Retinal pigment epithelial cell (primary cell): Measurements from ENCODE around the gene SYT1.

Experiments used
- DNase-seq: peaks from one replicate; pipeline ENCODE4 v3.0.0-alpha.2; 2010; ENCODE audit warnings: low read depth
- H3K4me3 ChIP-seq: 2 replicates; pipeline ENCODE4 v1.5.1; 2011; ENCODE audit warnings: mild to moderate bottlenecking, low read length, control low read depth, moderate library complexity
- TF ChIP-seq, protein P1 (sequence below): conservative IDR thresholded peaks from 2 replicates; pipeline ENCODE4 v1.5.1; 2011; ENCODE audit warnings: low read depth, low read length, control low read depth, inconsistent platforms

The SYT1 gene

DNA sequence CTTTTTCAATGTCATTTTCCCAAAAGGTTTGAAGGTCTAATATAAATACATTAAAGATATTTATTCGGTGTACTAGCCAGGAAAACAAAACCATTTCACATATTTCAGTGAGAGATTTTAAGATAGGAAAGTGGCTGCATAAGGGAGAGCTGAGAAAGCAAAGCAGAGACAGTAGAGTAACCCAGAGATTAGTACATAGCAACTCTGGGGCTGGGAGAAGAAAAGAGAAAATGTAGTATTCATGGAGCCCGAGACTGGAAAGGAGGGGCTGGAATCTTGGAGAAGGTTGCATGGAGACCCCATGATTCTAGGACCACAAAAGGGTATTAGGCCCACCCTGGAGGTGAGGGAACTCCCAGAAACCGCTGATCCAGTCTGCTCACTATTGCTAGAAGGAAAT, 589.2 kb downstream of the SYT1 start:
- no peak for DNase-seq
- peak overlapping the region; percentile 28 for H3K4me3 ChIP-seq
- TF ChIP-seq, protein P1, sequence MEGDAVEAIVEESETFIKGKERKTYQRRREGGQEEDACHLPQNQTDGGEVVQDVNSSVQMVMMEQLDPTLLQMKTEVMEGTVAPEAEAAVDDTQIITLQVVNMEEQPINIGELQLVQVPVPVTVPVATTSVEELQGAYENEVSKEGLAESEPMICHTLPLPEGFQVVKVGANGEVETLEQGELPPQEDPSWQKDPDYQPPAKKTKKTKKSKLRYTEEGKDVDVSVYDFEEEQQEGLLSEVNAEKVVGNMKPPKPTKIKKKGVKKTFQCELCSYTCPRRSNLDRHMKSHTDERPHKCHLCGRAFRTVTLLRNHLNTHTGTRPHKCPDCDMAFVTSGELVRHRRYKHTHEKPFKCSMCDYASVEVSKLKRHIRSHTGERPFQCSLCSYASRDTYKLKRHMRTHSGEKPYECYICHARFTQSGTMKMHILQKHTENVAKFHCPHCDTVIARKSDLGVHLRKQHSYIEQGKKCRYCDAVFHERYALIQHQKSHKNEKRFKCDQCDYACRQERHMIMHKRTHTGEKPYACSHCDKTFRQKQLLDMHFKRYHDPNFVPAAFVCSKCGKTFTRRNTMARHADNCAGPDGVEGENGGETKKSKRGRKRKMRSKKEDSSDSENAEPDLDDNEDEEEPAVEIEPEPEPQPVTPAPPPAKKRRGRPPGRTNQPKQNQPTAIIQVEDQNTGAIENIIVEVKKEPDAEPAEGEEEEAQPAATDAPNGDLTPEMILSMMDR: no peak

DNA sequence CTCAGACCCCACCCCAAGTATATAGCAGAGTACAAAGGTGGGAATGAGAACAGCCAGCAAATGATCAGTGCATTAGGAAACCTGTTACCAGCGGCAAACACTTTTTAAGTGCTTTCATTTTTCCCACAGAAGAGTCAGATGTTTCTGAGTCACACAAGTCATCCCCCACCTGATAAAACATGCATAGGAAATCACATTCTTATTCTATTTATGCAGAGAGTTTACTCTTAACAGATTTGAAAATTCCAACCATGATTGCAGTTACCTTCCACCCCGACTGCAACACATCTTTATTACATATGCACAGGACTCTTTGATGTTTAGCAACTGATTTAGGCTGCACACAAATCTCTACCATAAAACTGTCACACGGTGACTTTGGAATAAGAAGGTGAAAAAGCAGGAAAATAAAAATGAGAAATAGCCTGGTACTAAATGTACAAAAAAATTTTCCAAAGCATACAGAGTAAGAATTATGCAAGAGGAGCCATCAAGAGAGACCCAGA, 589.8 kb downstream of the SYT1 start:
- DNase-seq: peak; percentile 76
- TF ChIP-seq, protein P1: no peak
- H3K4me3 ChIP-seq: peak overlapping the region; percentile 28

DNA sequence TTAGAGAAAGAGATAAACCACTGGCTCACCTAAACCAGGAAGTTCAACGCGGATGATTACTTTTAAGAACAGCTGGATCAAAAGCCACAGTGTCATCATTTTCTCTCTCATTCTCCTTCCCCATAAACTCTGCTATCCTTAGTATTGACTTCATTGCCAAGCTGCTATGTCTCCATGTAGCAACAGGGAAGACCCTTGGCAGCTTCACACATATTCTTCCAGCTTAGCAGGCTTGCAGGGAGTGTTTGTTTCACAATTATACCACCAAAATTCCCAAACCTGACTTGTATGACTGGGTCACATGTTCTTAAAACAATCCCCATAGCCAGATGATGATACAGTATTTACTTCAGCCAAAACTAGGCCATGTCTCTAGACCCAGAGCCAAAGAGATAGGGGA, 590.7 kb downstream of the SYT1 start:
- H3K4me3 ChIP-seq: no peak overlapping the region
- TF ChIP-seq, protein P1: no peak
- DNase-seq: no peak

DNA sequence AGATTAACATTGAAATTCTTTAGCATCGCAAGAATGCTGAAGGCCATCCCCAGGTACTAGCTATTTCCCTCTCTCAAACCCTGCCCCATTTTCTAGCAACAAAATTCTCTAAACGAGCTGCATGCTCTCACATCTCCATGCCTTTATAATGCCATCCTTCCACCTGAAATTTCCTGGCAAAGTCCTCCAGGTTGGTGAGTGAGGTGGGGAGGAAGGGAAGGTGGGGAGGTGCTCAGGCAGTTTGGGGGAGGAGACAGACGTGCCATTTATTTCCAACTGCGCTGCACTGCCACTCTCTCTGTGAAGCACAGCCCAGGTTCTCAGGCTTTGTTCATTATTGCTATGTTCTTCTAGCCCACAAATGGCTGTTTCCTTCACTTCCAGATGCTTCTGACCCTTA, 617.7 kb downstream of the SYT1 start:
- DNase-seq: no peak
- TF ChIP-seq, protein P1: no peak

DNA sequence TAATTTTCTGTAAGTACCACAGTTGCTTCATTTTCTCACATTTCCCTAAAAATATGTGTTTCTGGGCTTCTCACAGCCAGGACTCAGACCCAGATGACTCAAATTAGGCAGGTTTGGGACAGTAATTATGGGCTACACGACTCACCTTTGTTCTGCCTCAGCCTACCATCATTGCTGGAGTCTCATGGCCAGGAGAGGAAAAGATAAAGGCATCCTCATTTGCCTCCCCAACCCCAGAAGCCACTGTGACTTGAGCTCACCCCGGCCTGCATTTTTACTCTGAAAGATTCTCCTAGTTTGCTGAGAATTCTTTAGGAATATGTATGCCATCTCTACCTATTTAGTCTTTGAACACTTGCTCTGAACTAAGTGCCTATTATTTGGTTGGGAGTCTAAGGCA, 618.3 kb downstream of the SYT1 start:
- no peak for DNase-seq
- H3K4me3 ChIP-seq: no peak overlapping the region
- TF ChIP-seq, protein P1: no peak

More for the DNA sequence above, 617.7 kb downstream of the SYT1 start:
- H3K4me3 ChIP-seq: no peak overlapping the region

DNA sequence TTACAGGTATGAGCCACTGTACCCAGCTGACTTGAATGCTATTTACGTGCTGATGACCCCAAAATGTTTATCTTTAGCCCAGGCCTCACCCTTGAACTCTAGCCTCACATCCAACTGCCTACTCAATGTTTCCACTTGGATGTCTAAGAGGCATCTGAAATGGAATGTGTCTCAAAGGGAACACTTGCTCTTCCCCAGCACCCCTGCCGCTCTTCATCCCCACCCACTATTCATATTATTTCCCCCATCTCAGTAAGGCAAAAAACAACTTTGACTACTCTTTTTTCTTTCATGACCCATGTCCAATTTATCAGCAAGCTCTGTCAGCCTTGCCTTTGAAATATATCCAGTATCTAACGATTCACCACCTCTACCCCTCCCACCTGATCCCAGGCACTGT, 621.6 kb downstream of the SYT1 start:
- TF ChIP-seq, protein P1: no peak
- no peak overlapping the region for H3K4me3 ChIP-seq
- DNase-seq: no peak

DNA sequence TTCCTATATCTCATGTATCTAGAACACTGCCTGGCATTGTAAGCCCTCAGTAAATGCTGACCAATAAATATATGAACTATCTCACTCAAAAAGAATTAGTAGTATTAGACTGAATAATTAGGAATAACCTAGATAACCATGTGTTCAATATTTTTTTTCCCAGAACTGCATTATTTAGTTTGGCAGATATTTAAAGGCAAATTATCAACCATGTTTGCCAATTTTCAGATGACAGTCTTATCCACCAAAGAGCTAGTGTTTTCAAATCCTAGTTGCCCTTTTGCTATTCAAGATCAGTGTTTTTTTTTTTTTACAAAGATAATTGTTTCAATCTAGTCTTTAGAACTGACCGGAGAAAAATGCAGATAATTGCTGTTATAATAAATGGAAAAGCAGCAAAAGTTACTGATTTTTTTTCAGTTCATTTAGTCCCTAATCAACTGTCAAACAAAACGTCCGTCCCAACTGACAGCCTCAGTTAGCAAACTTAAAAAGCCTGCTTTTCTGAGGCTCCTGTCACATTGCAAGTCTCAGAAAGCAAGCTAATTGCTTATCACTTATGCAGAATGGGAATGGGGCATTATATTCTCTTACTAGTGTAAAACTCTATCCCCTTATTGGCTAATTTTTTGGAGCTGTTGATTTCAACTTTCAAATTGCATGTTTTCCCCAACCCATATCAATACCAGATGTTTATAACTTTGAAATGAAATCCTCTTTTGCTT, 623.0 kb downstream of the SYT1 start:
- no peak overlapping the region for H3K4me3 ChIP-seq
- DNase-seq: no peak
- TF ChIP-seq, protein P1: no peak
